GM19438 (cell line): ENCODE measurements around the gene ISG20.

Source experiments
- ATAC-seq: cut with Tn5 transposase; IDR thresholded peaks from one replicate; pipeline ENCODE4 v1.9.1; 2021; ENCODE audit warnings: low read depth; ENCODE audit not compliant: unreplicated experiment

The ISG20 gene

DNA sequence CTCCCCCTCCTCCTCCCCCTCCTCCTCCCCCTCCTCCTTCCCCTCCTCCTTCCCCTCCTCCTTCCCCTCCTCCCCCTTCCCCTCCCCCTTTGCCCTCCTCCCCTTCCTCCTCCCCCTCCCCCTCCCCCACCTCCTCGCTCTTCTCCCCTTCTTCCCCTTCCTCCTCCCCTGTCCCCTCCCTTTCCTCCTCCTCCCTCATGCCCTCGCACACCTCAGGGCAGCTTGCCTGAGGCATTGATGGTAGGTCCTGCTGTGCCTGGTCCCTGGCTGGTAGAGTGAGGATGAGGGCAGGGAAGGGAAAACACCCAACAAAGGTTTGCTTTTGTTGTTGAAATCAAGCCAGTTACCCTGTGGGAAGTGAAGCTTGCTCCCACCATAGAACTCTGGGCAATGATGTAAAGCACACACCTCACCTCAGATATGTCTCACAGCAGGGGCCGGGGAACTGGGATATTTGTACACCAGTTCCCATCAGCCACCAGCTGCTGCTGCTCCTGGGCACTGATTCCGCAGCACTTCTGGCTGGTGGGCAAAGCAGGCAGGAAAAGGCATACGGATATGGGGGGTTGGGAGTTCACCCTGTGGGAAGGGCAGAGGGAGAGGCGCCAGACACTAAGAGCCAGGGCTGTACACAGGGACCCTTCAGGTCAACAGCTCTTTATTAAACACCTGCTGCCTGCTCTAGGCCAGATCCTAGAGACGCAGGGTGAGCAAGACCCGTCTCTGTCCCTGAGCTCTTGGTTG is 13.8 kb downstream of the ISG20 start:
- no peak for ATAC-seq

DNA sequence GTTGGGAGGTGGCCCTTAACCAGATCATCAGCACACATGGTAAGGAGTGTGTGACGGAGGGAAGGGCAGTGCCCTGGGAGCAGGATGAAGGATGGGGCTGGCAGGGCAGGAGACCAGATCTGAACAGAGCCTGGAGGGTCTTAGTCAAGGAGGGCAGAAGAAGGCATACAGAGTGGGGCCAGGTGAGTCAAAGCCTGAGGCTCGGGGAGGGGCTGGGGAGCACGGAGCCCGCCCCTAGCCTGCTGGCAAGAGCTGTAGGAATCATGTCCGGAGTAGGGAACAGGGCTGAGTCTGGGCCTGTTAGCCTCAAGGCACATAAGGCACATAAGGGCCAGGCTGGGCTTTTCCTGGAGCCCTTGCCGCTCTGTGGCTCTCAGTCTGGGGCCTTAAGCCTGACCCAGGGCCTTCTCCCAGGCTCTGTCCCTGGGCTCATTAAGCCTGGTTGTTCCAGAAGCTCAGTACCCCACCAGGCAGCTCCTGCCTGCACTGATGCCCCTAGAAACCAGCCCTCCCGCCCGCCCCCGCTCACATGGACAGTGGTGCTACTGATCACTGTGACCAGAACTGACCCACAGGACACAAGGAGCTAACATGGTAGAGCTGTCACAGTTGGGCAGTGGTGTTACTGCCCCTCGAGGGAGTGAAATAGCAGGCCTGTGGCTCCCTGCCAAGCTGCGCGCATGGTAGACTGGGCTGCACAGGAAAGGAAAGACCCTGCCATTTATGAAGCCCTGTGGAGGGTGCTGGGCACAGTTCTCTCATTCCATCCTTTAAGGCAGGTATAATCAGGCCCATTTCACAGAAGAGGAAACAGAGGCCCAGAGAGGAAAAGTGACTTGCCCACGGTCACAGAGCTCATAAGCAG is 14.6 kb downstream of the ISG20 start:
- no peak for ATAC-seq

- ATAC-seq, result no peak
Measured at GRCh38 chr15:88654430-88655102, 15.8 kb downstream of the ISG20 start.

GRCh38 chr15:88655103-88655553 is 16.3 kb downstream of the ISG20 start:
- ATAC-seq, result no peak

- no peak for ATAC-seq
Measured at GRCh38 chr15:88655800-88656488, 17.1 kb downstream of the ISG20 start.

- ATAC-seq, result peak; percentile 90
Measured at GRCh38 chr15:88656760-88657221, 18.0 kb downstream of the ISG20 start.

- ATAC-seq, result no peak
Measured at GRCh38 chr15:88657326-88658069, 18.7 kb downstream of the ISG20 start.

GRCh38 chr15:88658070-88658965 is 19.5 kb downstream of the ISG20 start:
- no peak for ATAC-seq

- ATAC-seq, result no peak
Measured at GRCh38 chr15:88658972-88659931, 20.4 kb downstream of the ISG20 start.

DNA sequence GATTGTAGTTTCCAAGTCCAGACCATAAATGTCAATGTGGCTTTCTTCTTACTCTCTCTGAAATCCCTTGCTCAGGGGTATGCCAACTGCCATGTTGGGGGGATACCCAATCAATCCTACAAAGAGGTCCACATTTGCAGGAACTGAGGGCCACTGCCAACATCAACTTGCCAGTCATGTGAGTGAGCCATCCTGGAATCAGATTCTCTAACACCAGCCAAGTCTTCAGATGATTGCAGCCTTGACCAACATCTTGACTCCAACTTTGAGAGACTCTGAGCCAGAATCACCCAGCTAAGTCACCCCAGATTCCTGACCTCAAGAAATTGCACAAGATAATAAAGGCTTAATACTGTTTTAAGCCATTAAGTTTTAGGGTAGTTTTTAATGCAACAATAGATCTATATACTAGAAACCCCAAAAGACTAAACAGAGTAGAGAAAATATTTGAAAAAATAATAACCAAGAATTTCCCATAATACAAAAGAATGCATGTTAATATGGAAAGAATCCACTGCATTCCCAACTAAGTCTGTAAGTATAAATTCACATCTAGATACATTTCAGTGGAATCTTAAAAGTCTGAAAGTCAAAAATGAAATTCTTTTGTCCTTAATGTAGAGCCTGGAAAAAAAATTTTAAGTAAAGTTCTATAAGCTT is 22.4 kb downstream of the ISG20 start:
- no peak for ATAC-seq

GRCh38 chr15:88661761-88662556 is 23.1 kb downstream of the ISG20 start:
- ATAC-seq, result no peak

DNA sequence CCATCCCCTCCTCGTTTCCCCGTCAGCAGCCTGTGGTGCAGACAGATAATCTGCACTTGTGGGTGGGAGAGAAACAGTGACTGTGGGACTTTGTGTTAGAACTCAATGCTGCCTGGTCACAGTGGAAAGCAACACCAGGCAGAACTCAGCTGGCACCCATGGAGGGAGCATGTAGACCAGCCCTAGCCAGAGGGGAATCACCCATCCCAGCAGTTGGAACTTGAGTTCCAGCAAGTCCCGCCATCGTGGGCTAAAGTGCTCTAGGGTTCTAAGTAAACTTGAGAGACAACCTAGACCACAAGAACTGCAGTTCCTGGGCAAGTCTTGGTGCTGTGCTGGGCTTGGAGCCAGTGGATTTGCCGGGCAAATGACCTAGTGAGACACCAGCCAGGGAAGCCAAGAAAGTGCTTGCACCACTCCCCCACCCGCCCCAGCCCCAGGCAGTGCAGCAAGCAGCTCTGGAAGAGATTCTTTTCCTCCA is 24.4 kb downstream of the ISG20 start:
- no peak for ATAC-seq

GRCh38 chr15:88664151-88664778 is 25.4 kb downstream of the ISG20 start:
- ATAC-seq, result no peak

GRCh38 chr15:88674661-88675060 is 35.8 kb downstream of the ISG20 start:
- ATAC-seq, result no peak

GRCh38 chr15:88678755-88679154 is 39.9 kb downstream of the ISG20 start:
- ATAC-seq, result no peak
